ENCODE results near the gene JAKMIP3. TPM values are rescaled to one million over a fixed set of nuclear protein-coding genes. Genes with fewer than 3 reads are reported as not detected.

JAKMIP3 gene
- total RNA-seq, 3 donors from 2014 or later = 0.16 to 1.3 (median 0.98) TPM

DNA sequence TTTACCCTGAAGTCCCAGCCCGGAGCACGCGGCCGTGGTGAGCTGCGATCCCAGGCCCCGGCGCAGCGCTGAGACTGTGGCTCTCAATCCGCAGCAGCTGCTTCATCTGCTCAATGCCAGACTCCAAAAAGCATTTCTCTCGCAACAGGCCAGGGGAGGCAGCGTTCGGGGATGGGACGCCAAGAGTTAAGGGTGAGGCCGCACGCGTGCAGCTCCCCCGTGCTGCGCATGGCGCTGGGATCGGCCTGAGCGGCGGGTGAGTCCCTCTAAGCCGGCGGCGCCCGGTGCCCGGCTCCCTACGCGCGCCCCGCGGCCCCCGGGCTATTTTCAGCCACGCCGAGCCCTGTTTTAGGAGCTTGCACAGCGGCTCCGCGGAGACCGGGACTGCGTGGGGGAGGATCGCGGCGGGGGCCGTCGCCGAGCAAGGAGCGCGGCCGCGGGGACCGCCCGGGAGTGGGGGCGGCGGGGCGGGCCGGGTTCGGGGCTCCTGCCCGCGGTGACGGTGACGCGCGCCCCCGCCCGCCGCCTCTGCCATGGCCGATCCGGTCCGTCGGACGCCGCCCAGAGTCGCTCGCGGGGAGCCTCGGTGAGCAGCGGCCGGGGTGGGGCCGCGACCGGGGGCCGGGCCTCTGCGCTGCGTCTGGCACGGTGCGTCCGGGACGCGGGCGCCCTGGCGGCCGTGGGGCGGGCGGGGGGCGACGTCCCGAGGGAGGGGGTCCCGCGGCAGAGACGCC is 29.4 kb upstream of the JAKMIP3 start:
- no peaks in the 10 kb centered on the region for H3K4me1 ChIP-seq
- intact Hi-C loops (cut with DNase I; ENCODE audit: low total_unique reads) = no loop called here
- peak overlapping the region; percentile 21 to 70 (median 60) for H3K4me3 ChIP-seq
- no peaks in the 10 kb centered on the region for H3K36me3 ChIP-seq
- H3K27ac ChIP-seq = no peak overlapping the region
- H3K9me3 ChIP-seq = no peaks in the 10 kb centered on the region
- H3K27me3 ChIP-seq = peaks cover 0 to 13% of the 10 kb centered on the region in 2 donors
- TF ChIP-seq, protein P1, sequence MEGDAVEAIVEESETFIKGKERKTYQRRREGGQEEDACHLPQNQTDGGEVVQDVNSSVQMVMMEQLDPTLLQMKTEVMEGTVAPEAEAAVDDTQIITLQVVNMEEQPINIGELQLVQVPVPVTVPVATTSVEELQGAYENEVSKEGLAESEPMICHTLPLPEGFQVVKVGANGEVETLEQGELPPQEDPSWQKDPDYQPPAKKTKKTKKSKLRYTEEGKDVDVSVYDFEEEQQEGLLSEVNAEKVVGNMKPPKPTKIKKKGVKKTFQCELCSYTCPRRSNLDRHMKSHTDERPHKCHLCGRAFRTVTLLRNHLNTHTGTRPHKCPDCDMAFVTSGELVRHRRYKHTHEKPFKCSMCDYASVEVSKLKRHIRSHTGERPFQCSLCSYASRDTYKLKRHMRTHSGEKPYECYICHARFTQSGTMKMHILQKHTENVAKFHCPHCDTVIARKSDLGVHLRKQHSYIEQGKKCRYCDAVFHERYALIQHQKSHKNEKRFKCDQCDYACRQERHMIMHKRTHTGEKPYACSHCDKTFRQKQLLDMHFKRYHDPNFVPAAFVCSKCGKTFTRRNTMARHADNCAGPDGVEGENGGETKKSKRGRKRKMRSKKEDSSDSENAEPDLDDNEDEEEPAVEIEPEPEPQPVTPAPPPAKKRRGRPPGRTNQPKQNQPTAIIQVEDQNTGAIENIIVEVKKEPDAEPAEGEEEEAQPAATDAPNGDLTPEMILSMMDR (IDR thresholded peaks at IDR 0.05) = no peak
- TF ChIP-seq POLR2A (IDR thresholded peaks at IDR 0.05) = no peak
- no peak for TF ChIP-seq POLR2AphosphoS5 (IDR thresholded peaks at IDR 0.05)
- DNase-seq (ENCODE audit: low spot score in 2 of 2) = no peak

DNA sequence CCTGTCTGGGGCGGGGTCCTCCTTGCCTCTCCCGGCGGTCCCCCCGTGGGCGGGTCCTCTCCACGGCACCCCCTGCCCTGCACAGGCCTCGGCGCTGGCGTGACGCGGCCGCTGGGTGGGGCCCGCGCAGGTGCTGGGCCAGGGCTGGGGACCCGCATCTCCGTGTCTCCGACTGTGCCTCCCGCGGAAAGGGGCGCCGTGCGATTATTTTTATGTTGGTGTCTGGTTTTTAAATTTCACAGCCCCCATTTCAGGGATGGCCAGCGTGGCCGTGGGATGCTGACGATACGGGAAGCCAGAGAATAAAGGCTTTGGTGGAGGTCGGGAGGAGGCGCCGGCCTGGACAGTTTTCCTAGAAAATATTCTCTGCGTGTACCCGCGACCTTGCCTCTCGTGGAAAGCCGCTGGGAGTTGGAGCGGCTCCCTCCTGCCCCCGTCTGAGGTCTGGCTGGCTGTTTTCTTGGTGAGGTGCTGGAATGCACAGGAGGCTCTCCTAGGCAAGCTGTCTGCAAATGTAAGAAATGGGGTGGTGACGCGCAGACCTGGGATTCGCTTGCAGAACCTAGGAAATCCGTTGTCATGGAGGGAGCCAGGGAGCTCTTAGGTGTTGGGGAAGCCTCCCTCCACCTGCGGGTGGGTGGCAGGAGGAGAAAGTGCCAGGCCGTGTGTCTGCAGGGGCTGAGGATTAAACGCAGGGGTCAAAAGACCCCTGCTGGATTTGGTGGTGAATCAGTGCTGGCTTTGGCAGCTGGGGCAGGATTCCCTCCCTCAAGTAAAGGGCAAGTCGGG is 28.7 kb upstream of the JAKMIP3 start:
- H3K9me3 ChIP-seq = no peaks in the 10 kb centered on the region
- intact Hi-C loops (cut with DNase I; ENCODE audit: low total_unique reads) = no loop called here
- H3K4me3 ChIP-seq = peak overlapping the region; percentile 21 to 70 (median 60)
- peaks cover 0 to 9% of the 10 kb centered on the region in 2 donors for H3K27me3 ChIP-seq
- H3K36me3 ChIP-seq = no peaks in the 10 kb centered on the region
- no peaks in the 10 kb centered on the region for H3K4me1 ChIP-seq
- DNase-seq (ENCODE audit: low spot score in 2 of 2) = no peak
- TF ChIP-seq, protein P1 (IDR thresholded peaks at IDR 0.05) = peak in 1 of 3 donors; percentile 12
- TF ChIP-seq POLR2A (IDR thresholded peaks at IDR 0.05) = no peak
- no peak overlapping the region for H3K27ac ChIP-seq

DNA sequence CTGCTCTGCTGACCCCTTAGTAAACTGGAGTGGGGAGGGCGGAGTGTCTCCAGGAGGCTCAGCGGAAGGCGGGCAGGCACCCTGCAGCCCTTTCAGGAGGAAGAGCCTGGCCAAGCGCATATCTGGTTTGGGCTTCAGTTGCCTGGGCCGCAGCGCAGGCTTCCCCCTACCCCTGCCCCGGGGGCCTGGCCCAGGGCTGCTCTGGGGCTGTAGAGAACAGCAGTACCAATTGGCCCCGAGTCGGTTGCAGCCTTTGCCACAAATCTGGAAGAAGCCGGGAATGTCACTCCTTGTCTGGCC is 28.1 kb upstream of the JAKMIP3 start:
- Histone ChIP-seq H3K9me3 (no peaks in the 10 kb centered on the region), H3K4me3 (no peak overlapping the region), H3K4me1 (no peaks in the 10 kb centered on the region), H3K27me3 (peaks cover 0 to 7% of the 10 kb centered on the region in 2 donors), H3K36me3 (no peaks in the 10 kb centered on the region), H3K27ac (no peak overlapping the region)
- no peak for DNase-seq (ENCODE audit: low spot score in 2 of 2)
- intact Hi-C loops (cut with DNase I; ENCODE audit: low total_unique reads) = no loop called here
- TF ChIP-seq POLR2AphosphoS5 (IDR thresholded peaks at IDR 0.05) = no peak
- no peak for TF ChIP-seq POLR2A (IDR thresholded peaks at IDR 0.05)
- TF ChIP-seq, protein P1 (IDR thresholded peaks at IDR 0.05) = no peak

DNA sequence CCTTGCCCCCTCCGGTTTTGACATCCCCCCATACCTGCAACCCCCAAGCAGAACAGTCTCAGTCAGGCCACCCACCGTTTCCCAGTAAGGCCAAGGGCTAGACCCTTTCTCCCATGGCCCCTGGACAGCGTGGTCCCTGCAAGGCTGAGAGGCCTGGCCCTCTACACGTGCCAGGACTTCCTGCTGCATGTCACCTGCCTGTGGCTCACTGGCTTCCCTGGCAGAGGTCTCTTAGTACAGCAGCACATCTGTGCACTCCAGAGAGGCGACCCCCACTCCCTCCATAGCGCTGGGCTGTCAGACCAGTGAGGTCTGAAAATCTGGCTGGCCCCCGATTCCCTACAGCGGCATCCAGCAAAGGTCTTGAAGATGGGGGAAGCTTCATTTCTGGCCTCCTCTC is 26.4 kb upstream of the JAKMIP3 start:
- no peak overlapping the region for H3K27ac ChIP-seq
- no peaks in the 10 kb centered on the region for H3K4me1 ChIP-seq
- intact Hi-C loops (cut with DNase I; ENCODE audit: low total_unique reads) = no loop called here
- no peaks in the 10 kb centered on the region for H3K36me3 ChIP-seq
- DNase-seq (ENCODE audit: low spot score in 2 of 2) = no peak
- peaks cover 0 to 8% of the 10 kb centered on the region in 2 donors for H3K27me3 ChIP-seq
- H3K9me3 ChIP-seq = no peaks in the 10 kb centered on the region
- H3K4me3 ChIP-seq = no peak overlapping the region
- TF ChIP-seq, protein P1 (IDR thresholded peaks at IDR 0.05) = no peak
- TF ChIP-seq POLR2AphosphoS5 (IDR thresholded peaks at IDR 0.05) (no peak), POLR2A (IDR thresholded peaks at IDR 0.05) (no peak)

DNA sequence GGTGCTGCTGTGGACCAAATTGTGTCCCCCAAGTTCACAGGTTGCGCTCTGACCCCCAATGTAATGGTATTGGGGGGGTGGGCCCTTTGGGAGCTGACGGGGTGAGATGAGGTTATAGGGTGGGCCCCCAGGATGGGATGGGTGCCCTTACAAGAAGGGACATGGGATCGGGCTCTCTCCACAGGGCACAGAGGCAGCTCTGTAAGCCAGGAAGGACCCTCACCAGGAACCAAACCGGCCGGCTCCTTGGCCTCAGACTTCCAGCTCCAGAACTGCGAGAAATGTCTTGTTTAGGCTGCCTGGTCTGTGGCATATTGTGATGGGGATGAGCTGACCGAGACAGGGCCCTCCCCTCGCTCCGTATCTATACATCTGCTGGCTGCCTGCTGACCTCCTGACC is 25.7 kb upstream of the JAKMIP3 start:
- Histone ChIP-seq H3K4me1 (no peaks in the 10 kb centered on the region), H3K27me3 (peaks cover 0 to 12% of the 10 kb centered on the region in 2 donors), H3K9me3 (no peaks in the 10 kb centered on the region), H3K4me3 (no peak overlapping the region), H3K27ac (no peak overlapping the region), H3K36me3 (no peaks in the 10 kb centered on the region)
- intact Hi-C loops (cut with DNase I; ENCODE audit: low total_unique reads) = no loop called here
- no peak for DNase-seq (ENCODE audit: low spot score in 2 of 2)
- TF ChIP-seq POLR2AphosphoS5 (IDR thresholded peaks at IDR 0.05) = no peak
- TF ChIP-seq, protein P1 (IDR thresholded peaks at IDR 0.05) = no peak
- no peak for TF ChIP-seq POLR2A (IDR thresholded peaks at IDR 0.05)

Measured in breast epithelium (tissue), 4 donors.